Measurements from ENCODE around the gene MYO1D. TPM values are rescaled to one million over a fixed set of nuclear protein-coding genes. Genes with fewer than 3 reads are reported as not detected.

Gene MYO1D
- total RNA-seq, 1 experiment from 2014 or later = 35.7 TPM

GRCh38 chr17:32528825-32529224 lies 348.1 kb downstream of the MYO1D start:
- CTCF ChIA-PET = no interaction called here
- Histone ChIP-seq H3K9ac (ENCODE audit: low read length) (no peak overlapping the region), H3K9me3 (ENCODE audit: control insufficient read depth in 1 of 2, insufficient read depth in 1 of 2, low read depth in 1 of 2, low read length in 2 of 2) (no peaks in the 10 kb centered on the region), H3K4me3 (replicated peaks in 1 of 2; ENCODE audit: low read depth in 1 of 2, low read length in 2 of 2) (no peak overlapping the region), H3K27ac (ENCODE audit: low read depth, low read length) (no peak overlapping the region), H3K79me2 (ENCODE audit: insufficient read depth, low read length) (no peaks in the 10 kb centered on the region), H4K20me1 (ENCODE audit: insufficient read depth) (no peaks in the 10 kb centered on the region), H3K9me2 (ENCODE audit: insufficient read depth) (no peaks in the 10 kb centered on the region), H3K4me2 (ENCODE audit: low read length) (no peak overlapping the region), H3K27me3 (ENCODE audit: insufficient read depth, low read length) (no peaks in the 10 kb centered on the region), H3K36me3 (ENCODE audit: control insufficient read depth in 1 of 2, insufficient read depth in 2 of 2, low read length in 2 of 2) (no peaks in the 10 kb centered on the region), H3K4me1 (ENCODE audit: control insufficient read depth in 1 of 2, insufficient read depth in 2 of 2, low read length in 2 of 2) (no peaks in the 10 kb centered on the region), H2AFZ (ENCODE audit: low read depth, low read length, poor library complexity, severe bottlenecking) (no peak overlapping the region)
- no TSS peak for BruUV-seq (replicated peaks)
- TF ChIP-seq EZH2phosphoT487 (IDR thresholded peaks at IDR 0.05; ENCODE audit: borderline replicate concordance) = no peak
- TF ChIP-seq JUND (IDR thresholded peaks at IDR 0.05) = no peak
- no peak for TF ChIP-seq SRF (IDR thresholded peaks at IDR 0.05; ENCODE audit: low read depth)
- TF ChIP-seq MAX (IDR thresholded peaks at IDR 0.05) = no peak
- TF ChIP-seq, protein P1, sequence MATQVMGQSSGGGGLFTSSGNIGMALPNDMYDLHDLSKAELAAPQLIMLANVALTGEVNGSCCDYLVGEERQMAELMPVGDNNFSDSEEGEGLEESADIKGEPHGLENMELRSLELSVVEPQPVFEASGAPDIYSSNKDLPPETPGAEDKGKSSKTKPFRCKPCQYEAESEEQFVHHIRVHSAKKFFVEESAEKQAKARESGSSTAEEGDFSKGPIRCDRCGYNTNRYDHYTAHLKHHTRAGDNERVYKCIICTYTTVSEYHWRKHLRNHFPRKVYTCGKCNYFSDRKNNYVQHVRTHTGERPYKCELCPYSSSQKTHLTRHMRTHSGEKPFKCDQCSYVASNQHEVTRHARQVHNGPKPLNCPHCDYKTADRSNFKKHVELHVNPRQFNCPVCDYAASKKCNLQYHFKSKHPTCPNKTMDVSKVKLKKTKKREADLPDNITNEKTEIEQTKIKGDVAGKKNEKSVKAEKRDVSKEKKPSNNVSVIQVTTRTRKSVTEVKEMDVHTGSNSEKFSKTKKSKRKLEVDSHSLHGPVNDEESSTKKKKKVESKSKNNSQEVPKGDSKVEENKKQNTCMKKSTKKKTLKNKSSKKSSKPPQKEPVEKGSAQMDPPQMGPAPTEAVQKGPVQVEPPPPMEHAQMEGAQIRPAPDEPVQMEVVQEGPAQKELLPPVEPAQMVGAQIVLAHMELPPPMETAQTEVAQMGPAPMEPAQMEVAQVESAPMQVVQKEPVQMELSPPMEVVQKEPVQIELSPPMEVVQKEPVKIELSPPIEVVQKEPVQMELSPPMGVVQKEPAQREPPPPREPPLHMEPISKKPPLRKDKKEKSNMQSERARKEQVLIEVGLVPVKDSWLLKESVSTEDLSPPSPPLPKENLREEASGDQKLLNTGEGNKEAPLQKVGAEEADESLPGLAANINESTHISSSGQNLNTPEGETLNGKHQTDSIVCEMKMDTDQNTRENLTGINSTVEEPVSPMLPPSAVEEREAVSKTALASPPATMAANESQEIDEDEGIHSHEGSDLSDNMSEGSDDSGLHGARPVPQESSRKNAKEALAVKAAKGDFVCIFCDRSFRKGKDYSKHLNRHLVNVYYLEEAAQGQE (IDR thresholded peaks at IDR 0.05; ENCODE audit: low read depth) = no peak
- TF ChIP-seq CBX3 (IDR thresholded peaks at IDR 0.05; ENCODE audit: low read depth) = no peak
- TF ChIP-seq ZNF274 (IDR thresholded peaks at IDR 0.05; ENCODE audit: low read depth, low read length) = no peak
- TF ChIP-seq SP1 (IDR thresholded peaks at IDR 0.05; ENCODE audit: low read depth) = no peak
- no peak for TF ChIP-seq YY1 (IDR thresholded peaks at IDR 0.05; ENCODE audit: extremely low read depth, insufficient replicate concordance, low read depth, low read length)
- TF ChIP-seq, protein P2, sequence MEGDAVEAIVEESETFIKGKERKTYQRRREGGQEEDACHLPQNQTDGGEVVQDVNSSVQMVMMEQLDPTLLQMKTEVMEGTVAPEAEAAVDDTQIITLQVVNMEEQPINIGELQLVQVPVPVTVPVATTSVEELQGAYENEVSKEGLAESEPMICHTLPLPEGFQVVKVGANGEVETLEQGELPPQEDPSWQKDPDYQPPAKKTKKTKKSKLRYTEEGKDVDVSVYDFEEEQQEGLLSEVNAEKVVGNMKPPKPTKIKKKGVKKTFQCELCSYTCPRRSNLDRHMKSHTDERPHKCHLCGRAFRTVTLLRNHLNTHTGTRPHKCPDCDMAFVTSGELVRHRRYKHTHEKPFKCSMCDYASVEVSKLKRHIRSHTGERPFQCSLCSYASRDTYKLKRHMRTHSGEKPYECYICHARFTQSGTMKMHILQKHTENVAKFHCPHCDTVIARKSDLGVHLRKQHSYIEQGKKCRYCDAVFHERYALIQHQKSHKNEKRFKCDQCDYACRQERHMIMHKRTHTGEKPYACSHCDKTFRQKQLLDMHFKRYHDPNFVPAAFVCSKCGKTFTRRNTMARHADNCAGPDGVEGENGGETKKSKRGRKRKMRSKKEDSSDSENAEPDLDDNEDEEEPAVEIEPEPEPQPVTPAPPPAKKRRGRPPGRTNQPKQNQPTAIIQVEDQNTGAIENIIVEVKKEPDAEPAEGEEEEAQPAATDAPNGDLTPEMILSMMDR (IDR thresholded peaks at IDR 0.05 in 2 of 3, conservative IDR thresholded peaks at IDR 0.05 in 1 of 3; ENCODE audit: borderline replicate concordance in 1 of 3, insufficient read depth in 1 of 3, low read depth in 2 of 3, low read length in 2 of 3) = no peak
- intact Hi-C loops (cut with micrococcal nuclease) = no loop called here
- DNase-seq (ENCODE audit: low read depth, low spot score) (no peak), ATAC-seq (no peak)
- POLR2A ChIA-PET = no interaction called here
- RAD21 ChIA-PET (ENCODE audit: low non-redundant PET in 1 of 2, low total read pairs in 2 of 2, uncharacterized antibody in 2 of 2, unreplicated experiment in 2 of 2) = no interaction called here

Data from HCT116 (cell line).